ENCODE measurements around the gene ARPC5L.

The ARPC5L gene

GRCh38 chr9:124858330-124859046 is 3.4 kb upstream of the ARPC5L start:
- Histone ChIP-seq H3K9me3 (ENCODE audit: control insufficient read depth, insufficient read depth, low read length) (no peaks in the 10 kb centered on the region), H3K27me3 (ENCODE audit: control insufficient read depth, insufficient read depth, low read length) (no peaks in the 10 kb centered on the region), H3K9ac (ENCODE audit: low read depth, low read length) (peak overlapping the region; percentile 54), H3K36me3 (ENCODE audit: control insufficient read depth, insufficient read depth, low read length) (peaks cover 52% of the 10 kb centered on the region), H3K4me3 (ENCODE audit: low read depth, low read length) (no peak overlapping the region), H3K4me1 (ENCODE audit: control insufficient read depth, insufficient read depth, low read length) (peaks cover 5% of the 10 kb centered on the region)

GRCh38 chr9:124859803-124860581 is 1.9 kb upstream of the ARPC5L start:
- Histone ChIP-seq H3K4me1 (ENCODE audit: control insufficient read depth, insufficient read depth, low read length) (peaks cover 5% of the 10 kb centered on the region), H3K4me3 (ENCODE audit: low read depth, low read length) (peak overlapping the region; percentile 99), H3K27me3 (ENCODE audit: control insufficient read depth, insufficient read depth, low read length) (no peaks in the 10 kb centered on the region), H3K9ac (ENCODE audit: low read depth, low read length) (peak overlapping the region; percentile 0), H3K36me3 (ENCODE audit: control insufficient read depth, insufficient read depth, low read length) (peaks cover 52% of the 10 kb centered on the region), H3K9me3 (ENCODE audit: control insufficient read depth, insufficient read depth, low read length) (no peaks in the 10 kb centered on the region)

GRCh38 chr9:124860582-124861341 is 1.2 kb upstream of the ARPC5L start:
- H3K9ac ChIP-seq (ENCODE audit: low read depth, low read length): peak overlapping the region; percentile 98
- H3K36me3 ChIP-seq (ENCODE audit: control insufficient read depth, insufficient read depth, low read length): peaks cover 52% of the 10 kb centered on the region
- H3K27me3 ChIP-seq (ENCODE audit: control insufficient read depth, insufficient read depth, low read length): no peaks in the 10 kb centered on the region
- H3K9me3 ChIP-seq (ENCODE audit: control insufficient read depth, insufficient read depth, low read length): no peaks in the 10 kb centered on the region
- H3K4me3 ChIP-seq (ENCODE audit: low read depth, low read length): peak overlapping the region; percentile 99
- H3K4me1 ChIP-seq (ENCODE audit: control insufficient read depth, insufficient read depth, low read length): peaks cover 5% of the 10 kb centered on the region

- H3K27me3 ChIP-seq (ENCODE audit: control insufficient read depth, insufficient read depth, low read length): no peaks in the 10 kb centered on the region
- H3K9me3 ChIP-seq (ENCODE audit: control insufficient read depth, insufficient read depth, low read length): no peaks in the 10 kb centered on the region
- peaks cover 31% of the 10 kb centered on the region for H3K36me3 ChIP-seq (ENCODE audit: control insufficient read depth, insufficient read depth, low read length)
- no peak overlapping the region for H3K9ac ChIP-seq (ENCODE audit: low read depth, low read length)
- peaks cover 7% of the 10 kb centered on the region for H3K4me1 ChIP-seq (ENCODE audit: control insufficient read depth, insufficient read depth, low read length)
- H3K4me3 ChIP-seq (ENCODE audit: low read depth, low read length): no peak overlapping the region
Measured at GRCh38 chr9:124863371-124863871, 1.5 kb downstream of the ARPC5L start.

- Histone ChIP-seq H3K9me3 (ENCODE audit: control insufficient read depth, insufficient read depth, low read length) (no peaks in the 10 kb centered on the region), H3K36me3 (ENCODE audit: control insufficient read depth, insufficient read depth, low read length) (peaks cover 8% of the 10 kb centered on the region), H3K4me1 (ENCODE audit: control insufficient read depth, insufficient read depth, low read length) (peaks cover 14% of the 10 kb centered on the region), H3K4me3 (ENCODE audit: low read depth, low read length) (peak overlapping the region; percentile 99), H3K27me3 (ENCODE audit: control insufficient read depth, insufficient read depth, low read length) (no peaks in the 10 kb centered on the region), H3K9ac (ENCODE audit: low read depth, low read length) (peak overlapping the region; percentile 93)
Measured at GRCh38 chr9:124868511-124869465, 6.9 kb downstream of the ARPC5L start.

- Histone ChIP-seq H3K4me3 (ENCODE audit: low read depth, low read length) (peak overlapping the region; percentile 99), H3K36me3 (ENCODE audit: control insufficient read depth, insufficient read depth, low read length) (peaks cover 13% of the 10 kb centered on the region), H3K9ac (ENCODE audit: low read depth, low read length) (peak overlapping the region; percentile 87), H3K4me1 (ENCODE audit: control insufficient read depth, insufficient read depth, low read length) (peaks cover 14% of the 10 kb centered on the region), H3K27me3 (ENCODE audit: control insufficient read depth, insufficient read depth, low read length) (no peaks in the 10 kb centered on the region), H3K9me3 (ENCODE audit: control insufficient read depth, insufficient read depth, low read length) (no peaks in the 10 kb centered on the region)
Measured at GRCh38 chr9:124869466-124869985, 7.6 kb downstream of the ARPC5L start.

- peaks cover 19% of the 10 kb centered on the region for H3K36me3 ChIP-seq (ENCODE audit: control insufficient read depth, insufficient read depth, low read length)
- H3K27me3 ChIP-seq (ENCODE audit: control insufficient read depth, insufficient read depth, low read length): no peaks in the 10 kb centered on the region
- H3K9me3 ChIP-seq (ENCODE audit: control insufficient read depth, insufficient read depth, low read length): no peaks in the 10 kb centered on the region
- peak overlapping the region; percentile 99 for H3K4me3 ChIP-seq (ENCODE audit: low read depth, low read length)
- peaks cover 14% of the 10 kb centered on the region for H3K4me1 ChIP-seq (ENCODE audit: control insufficient read depth, insufficient read depth, low read length)
- peak overlapping the region; percentile 87 for H3K9ac ChIP-seq (ENCODE audit: low read depth, low read length)
Measured at GRCh38 chr9:124869986-124870560, 8.1 kb downstream of the ARPC5L start.

GRCh38 chr9:124870723-124871122 is 8.8 kb downstream of the ARPC5L start:
- H3K36me3 ChIP-seq (ENCODE audit: control insufficient read depth, insufficient read depth, low read length): peaks cover 24% of the 10 kb centered on the region
- peaks cover 14% of the 10 kb centered on the region for H3K4me1 ChIP-seq (ENCODE audit: control insufficient read depth, insufficient read depth, low read length)
- H3K9me3 ChIP-seq (ENCODE audit: control insufficient read depth, insufficient read depth, low read length): no peaks in the 10 kb centered on the region
- H3K9ac ChIP-seq (ENCODE audit: low read depth, low read length): peak overlapping the region; percentile 87
- H3K27me3 ChIP-seq (ENCODE audit: control insufficient read depth, insufficient read depth, low read length): no peaks in the 10 kb centered on the region
- H3K4me3 ChIP-seq (ENCODE audit: low read depth, low read length): peak overlapping the region; percentile 99

- H3K9me3 ChIP-seq (ENCODE audit: control insufficient read depth, insufficient read depth, low read length): no peaks in the 10 kb centered on the region
- H3K9ac ChIP-seq (ENCODE audit: low read depth, low read length): no peak overlapping the region
- no peaks in the 10 kb centered on the region for H3K27me3 ChIP-seq (ENCODE audit: control insufficient read depth, insufficient read depth, low read length)
- H3K36me3 ChIP-seq (ENCODE audit: control insufficient read depth, insufficient read depth, low read length): peaks cover 26% of the 10 kb centered on the region
- H3K4me1 ChIP-seq (ENCODE audit: control insufficient read depth, insufficient read depth, low read length): peaks cover 14% of the 10 kb centered on the region
- peak overlapping the region; percentile 99 for H3K4me3 ChIP-seq (ENCODE audit: low read depth, low read length)
Measured at GRCh38 chr9:124871156-124871561, 9.2 kb downstream of the ARPC5L start.

- Histone ChIP-seq H3K9ac (ENCODE audit: low read depth, low read length) (no peak overlapping the region), H3K4me1 (ENCODE audit: control insufficient read depth, insufficient read depth, low read length) (peaks cover 11% of the 10 kb centered on the region), H3K36me3 (ENCODE audit: control insufficient read depth, insufficient read depth, low read length) (peaks cover 34% of the 10 kb centered on the region), H3K9me3 (ENCODE audit: control insufficient read depth, insufficient read depth, low read length) (no peaks in the 10 kb centered on the region), H3K4me3 (ENCODE audit: low read depth, low read length) (no peak overlapping the region), H3K27me3 (ENCODE audit: control insufficient read depth, insufficient read depth, low read length) (no peaks in the 10 kb centered on the region)
Measured at GRCh38 chr9:124873664-124874063, 11.7 kb downstream of the ARPC5L start.

Data from iPS-15b (cell line).